Tibial nerve (tissue), 4 donors: ENCODE results near the gene ZGPAT. TPM values are rescaled to one million over a fixed set of nuclear protein-coding genes. Genes with fewer than 3 reads are reported as not detected.

Experiments used
- DNase-seq, 2 donors: peaks; one replicate each; pipeline ENCODE4 v3.0.0-alpha.2; 2019; ENCODE audit warnings: low spot score in 2 of 2
- H3K27ac ChIP-seq, 4 donors: fragments of 200-600 bp; sonication (generic) in 3 of 4; one replicate each; pipeline ENCODE4 v1.5.1; 2017 to 2019; ENCODE audit warnings: mild to moderate bottlenecking in 1 of 4
- H3K27me3 ChIP-seq, 2 donors: fragments of 200-600 bp; sonication (generic) in 1 of 2; one replicate each; pipeline versions ENCODE4 v1.5.1 to v1.6.0; 2017 to 2019
- H3K36me3 ChIP-seq, 3 donors: fragments of 200-600 bp; sonication (generic); one replicate each; pipeline ENCODE4 v1.5.1; 2018 to 2019
- H3K4me1 ChIP-seq, 4 donors: fragments of 200-600 bp; sonication (generic) in 3 of 4; one replicate each; pipeline ENCODE4 v1.5.1; 2017 to 2019
- H3K4me3 ChIP-seq, 4 donors: fragments of 200-600 bp; sonication (generic) in 3 of 4; one replicate each; pipeline ENCODE4 v1.5.1; 2017 to 2019; ENCODE audit warnings: mild to moderate bottlenecking in 1 of 4, moderate library complexity in 1 of 4
- H3K9me3 ChIP-seq, 4 donors: fragments of 200-600 bp; sonication (generic) in 3 of 4; one replicate each; pipeline ENCODE4 v1.5.1; 2017 to 2019
- CTCF ChIP-seq, 5 experiments: fragments of 200-600 bp in 3 of 5; fragments of 450-650 bp in 2 of 5; sonication (generic) in 3 of 5; IDR thresholded peaks; one replicate each; pipeline ENCODE4 v1.5.1; 2016 to 2019; ENCODE audit warnings: antibody characterized with exemption in 5 of 5, mild to moderate bottlenecking in 3 of 5, moderate library complexity in 2 of 5
- EP300 ChIP-seq, 2 donors: sonication (generic); formaldehyde crosslinking; IDR thresholded peaks; one replicate each; pipeline ENCODE4 v1.6.1; 2017; ENCODE audit warnings: antibody characterized with exemption in 2 of 2, mild to moderate bottlenecking in 1 of 2
- POLR2A ChIP-seq, 2 donors: fragments of 450-650 bp; IDR thresholded peaks; one replicate each; pipeline ENCODE4 v1.6.1; 2017; ENCODE audit warnings: antibody characterized with exemption in 2 of 2, mild to moderate bottlenecking in 2 of 2, moderate library complexity in 2 of 2
- WGBS, 2 donors: methylation state at CpG; one replicate each; pipeline ENCODE4 v1.1.5; 2018; 5-methylcytosine and 5-hydroxymethylcytosine counted together
- total RNA-seq, 4 donors: library from RNA; depleted of rRNA; stranded (reverse); fragments of >200 nt; gene quantifications; one replicate each; pipeline ENCODE4 v1.1.0, GENCODE V29; 2016

ZGPAT gene
- total RNA-seq, 4 donors from 2014 or later = 27.5 to 70.8 (median 40.9) TPM

- Histone ChIP-seq H3K36me3 (peaks cover 0 to 73% (median 0%) of the 10 kb centered on the region in 3 donors), H3K9me3 (no peaks in the 10 kb centered on the region), H3K4me1 (peaks cover 0 to 48% (median 30%) of the 10 kb centered on the region in 4 donors), H3K4me3 (no peak overlapping the region), H3K27me3 (no peaks in the 10 kb centered on the region), H3K27ac (no peak overlapping the region)
- TF ChIP-seq EP300 (IDR thresholded peaks at IDR 0.05) (no peak), CTCF (IDR thresholded peaks at IDR 0.05) (no peak), POLR2A (IDR thresholded peaks at IDR 0.05) (no peak)
- no peak for DNase-seq
- WGBS, 2 donors = 87 to 91% methylated on average over 16 of the region's 16 CpGs
Measured at GRCh38 chr20:63702036-63702665, 5.7 kb upstream of the ZGPAT start.

GRCh38 chr20:63702751-63703470, 4.9 kb upstream of the ZGPAT start:
- no peak for TF ChIP-seq POLR2A (IDR thresholded peaks at IDR 0.05)
- no peak for TF ChIP-seq EP300 (IDR thresholded peaks at IDR 0.05)
- TF ChIP-seq CTCF (IDR thresholded peaks at IDR 0.05) = no peak
- Histone ChIP-seq H3K4me3 (no peak overlapping the region), H3K27me3 (no peaks in the 10 kb centered on the region), H3K27ac (no peak overlapping the region), H3K9me3 (no peaks in the 10 kb centered on the region), H3K36me3 (peaks cover 0 to 65% (median 0%) of the 10 kb centered on the region in 3 donors), H3K4me1 (peaks cover 0 to 41% (median 28%) of the 10 kb centered on the region in 4 donors)
- 75 to 79% methylated on average over 11 of the region's 13 CpGs for WGBS, 2 donors
- peak in 1 of 2 donors; percentile 4 for DNase-seq

- Histone ChIP-seq H3K4me1 (peaks cover 0 to 38% (median 27%) of the 10 kb centered on the region in 4 donors), H3K27ac (no peak overlapping the region), H3K27me3 (no peaks in the 10 kb centered on the region), H3K36me3 (peaks cover 0 to 61% (median 0%) of the 10 kb centered on the region in 3 donors), H3K9me3 (no peaks in the 10 kb centered on the region), H3K4me3 (no peak overlapping the region)
- DNase-seq = no peak
- 83 to 88% methylated on average over 11 to 14 of the region's 15 CpGs for WGBS, 2 donors
- TF ChIP-seq POLR2A (IDR thresholded peaks at IDR 0.05) (no peak), EP300 (IDR thresholded peaks at IDR 0.05) (no peak), CTCF (IDR thresholded peaks at IDR 0.05) (no peak)
Measured at GRCh38 chr20:63703471-63703975, 4.3 kb upstream of the ZGPAT start.

- peaks cover 0 to 67% (median 0%) of the 10 kb centered on the region in 3 donors for H3K36me3 ChIP-seq
- H3K9me3 ChIP-seq = no peaks in the 10 kb centered on the region
- no peak overlapping the region for H3K27ac ChIP-seq
- DNase-seq = no peak
- TF ChIP-seq POLR2A (IDR thresholded peaks at IDR 0.05) (no peak), EP300 (IDR thresholded peaks at IDR 0.05) (no peak), CTCF (IDR thresholded peaks at IDR 0.05) (no peak)
- H3K4me1 ChIP-seq = peaks cover 0 to 38% (median 27%) of the 10 kb centered on the region in 4 donors
- no peaks in the 10 kb centered on the region for H3K27me3 ChIP-seq
- H3K4me3 ChIP-seq = no peak overlapping the region
- 76 to 83% methylated on average over 9 to 11 of the region's 11 CpGs for WGBS, 2 donors
Measured at GRCh38 chr20:63703976-63704748, 3.7 kb upstream of the ZGPAT start.
